ENCODE measurements around the gene NUS1. TPM values are rescaled to one million over a fixed set of nuclear protein-coding genes. Genes with fewer than 3 reads are reported as not detected.
A peak's percentile ranks its signal among the peaks of the same experiment; 100 is the strongest.
"Not testable (repeated sequence)": the region's sequence is repeated elsewhere in the genome, so short reads cannot be mapped to it uniquely, and the experiment has no call there.

Gene NUS1
- 10 to 100 TPM; 34.0 to 38.3 TPM for total RNA-seq

- peak; percentile 98 for DNase-seq
- Mint-ChIP-seq H3K27me3 (no peaks in the 10 kb centered on the region), H3K4me1 (peaks cover 46% of the 10 kb centered on the region), H3K4me3 (peak within 1 kb of the TSS; percentile 80), H3K9me3 (ENCODE audit: low read depth) (peaks cover 2% of the 10 kb centered on the region), H3K36me3 (ENCODE audit: low read depth) (peaks cover 26% of the 10 kb centered on the region), H3K27ac (peak within 1 kb of the TSS; percentile 92)
- ATAC-seq: peak; percentile 96
- POLR2A ChIA-PET: no interaction called here
- CTCF ChIA-PET: interaction anchor here (0.6 to 1.6 kb wide), 2 partner anchors 73 to 225 kb away, joined by 3 to 5 read pairs; partner anchors contain the start of gene GOPC
- intact Hi-C loops (cut with DNase I, micrococcal nuclease): loop anchor here (1.0 to 10.0 kb wide), 10 partner anchors 58 to 1672 kb away; partner anchors contain the start of genes GOPC (in 2 of the 2), ASF1A (in 1 of the 2), FAM184A (in 1 of the 2) and MAN1A1 (in 1 of the 2)
These were observed at the start of gene NUS1 for GRCh38 chr6:117674991-117675657. TSS of gene NUS1 (plus strand) at chr6:117675469. CDS start at chr6:117675671, 202 bp downstream.

GRCh38 chr6:117627533-117627932 lies 47.7 kb upstream of the NUS1 start:
- DNase-seq (no peak), ATAC-seq (no peak)
- peaks cover 4% of the 10 kb centered on the region for H3K36me3 Mint-ChIP-seq (ENCODE audit: low read depth)
- ChIA-PET CTCF (no interaction called here), POLR2A (no interaction called here)
- peaks cover 6% of the 10 kb centered on the region for H3K27me3 Mint-ChIP-seq
- no peaks in the 10 kb centered on the region for H3K4me1 Mint-ChIP-seq
- no peak overlapping the region for H3K4me3 Mint-ChIP-seq
- H3K9me3 Mint-ChIP-seq (ENCODE audit: low read depth): peaks cover 14% of the 10 kb centered on the region
- intact Hi-C loops (cut with DNase I, micrococcal nuclease): no loop called here
- no peak overlapping the region for H3K27ac Mint-ChIP-seq

- intact Hi-C loops (cut with DNase I, micrococcal nuclease): no loop called here
- POLR2A ChIA-PET: no interaction called here
- H3K36me3 Mint-ChIP-seq (ENCODE audit: low read depth): peaks cover 4% of the 10 kb centered on the region
- no peaks in the 10 kb centered on the region for H3K4me1 Mint-ChIP-seq
- H3K27ac Mint-ChIP-seq: no peak overlapping the region
- no peak overlapping the region for H3K4me3 Mint-ChIP-seq
- peaks cover 8% of the 10 kb centered on the region for H3K27me3 Mint-ChIP-seq
- CTCF ChIA-PET: interaction anchor here (0.5 to 1.1 kb wide), 2 partner anchors 25 to 397 kb away, joined by 3 read pairs; no protein-coding TSS in a partner anchor
- no peak for ATAC-seq
- DNase-seq: no peak
- H3K9me3 Mint-ChIP-seq (ENCODE audit: low read depth): peaks cover 6% of the 10 kb centered on the region
These were observed 46.1 kb upstream of the NUS1 start for GRCh38 chr6:117629119-117629660.

GRCh38 chr6:117637770-117638169 lies 37.5 kb upstream of the NUS1 start:
- intact Hi-C loops (cut with DNase I, micrococcal nuclease): no loop called here
- DNase-seq (no peak), ATAC-seq (no peak)
- H3K27me3 Mint-ChIP-seq: peaks cover 4% of the 10 kb centered on the region
- no peaks in the 10 kb centered on the region for H3K9me3 Mint-ChIP-seq (ENCODE audit: low read depth)
- no peaks in the 10 kb centered on the region for H3K36me3 Mint-ChIP-seq (ENCODE audit: low read depth)
- H3K4me1 Mint-ChIP-seq: no peaks in the 10 kb centered on the region
- CTCF ChIA-PET: interaction anchor here (1.0 kb wide), 1 partner anchor 18 kb away, joined by 3 read pairs; no protein-coding TSS in a partner anchor
- H3K4me3 Mint-ChIP-seq: no peak overlapping the region
- H3K27ac Mint-ChIP-seq: no peak overlapping the region
- POLR2A ChIA-PET: no interaction called here

GRCh38 chr6:117642976-117643375 lies 32.3 kb upstream of the NUS1 start:
- Mint-ChIP-seq H3K27me3 (peaks cover 2% of the 10 kb centered on the region), H3K4me3 (no peak overlapping the region), H3K4me1 (no peaks in the 10 kb centered on the region), H3K9me3 (ENCODE audit: low read depth) (no peaks in the 10 kb centered on the region), H3K36me3 (ENCODE audit: low read depth) (no peaks in the 10 kb centered on the region), H3K27ac (no peak overlapping the region)
- intact Hi-C loops (cut with DNase I, micrococcal nuclease): no loop called here
- ATAC-seq (no peak), DNase-seq (no peak)
- POLR2A ChIA-PET: no interaction called here
- CTCF ChIA-PET: no interaction called here

- H3K4me3 Mint-ChIP-seq; H3K9me3 Mint-ChIP-seq (ENCODE audit: low read depth); H3K27me3 Mint-ChIP-seq; H3K4me1 Mint-ChIP-seq; POLR2A ChIA-PET; DNase-seq; H3K36me3 Mint-ChIP-seq (ENCODE audit: low read depth); intact Hi-C loops (cut with DNase I, micrococcal nuclease); ATAC-seq; H3K27ac Mint-ChIP-seq: not testable (repeated sequence)
- CTCF ChIA-PET: interaction anchor here (0.6 kb wide), 1 partner anchor 766 kb away, joined by 4 read pairs; no protein-coding TSS in a partner anchor
These were observed 23.3 kb upstream of the NUS1 start for GRCh38 chr6:117651984-117652383.

GRCh38 chr6:117653949-117654348 lies 21.3 kb upstream of the NUS1 start:
- H3K9me3 Mint-ChIP-seq (ENCODE audit: low read depth): no peaks in the 10 kb centered on the region
- intact Hi-C loops (cut with DNase I, micrococcal nuclease): no loop called here
- no peak for ATAC-seq
- ChIA-PET CTCF (no interaction called here), POLR2A (no interaction called here)
- no peak overlapping the region for H3K4me3 Mint-ChIP-seq
- no peak overlapping the region for H3K27ac Mint-ChIP-seq
- no peaks in the 10 kb centered on the region for H3K27me3 Mint-ChIP-seq
- peaks cover 8% of the 10 kb centered on the region for H3K36me3 Mint-ChIP-seq (ENCODE audit: low read depth)
- no peak for DNase-seq
- peaks cover 5% of the 10 kb centered on the region for H3K4me1 Mint-ChIP-seq

GRCh38 chr6:117655380-117655779 lies 19.9 kb upstream of the NUS1 start:
- ChIA-PET POLR2A (no interaction called here), CTCF (no interaction called here)
- ATAC-seq (no peak), DNase-seq (no peak)
- intact Hi-C loops (cut with DNase I, micrococcal nuclease): no loop called here
- Mint-ChIP-seq H3K36me3 (ENCODE audit: low read depth) (peaks cover 8% of the 10 kb centered on the region), H3K9me3 (ENCODE audit: low read depth) (no peaks in the 10 kb centered on the region), H3K27ac (no peak overlapping the region), H3K4me1 (peaks cover 5% of the 10 kb centered on the region), H3K4me3 (no peak overlapping the region), H3K27me3 (no peaks in the 10 kb centered on the region)

- Mint-ChIP-seq H3K27me3 (no peaks in the 10 kb centered on the region), H3K36me3 (ENCODE audit: low read depth) (peaks cover 4% of the 10 kb centered on the region), H3K9me3 (ENCODE audit: low read depth) (no peaks in the 10 kb centered on the region), H3K4me3 (no peak overlapping the region), H3K4me1 (no peaks in the 10 kb centered on the region), H3K27ac (no peak overlapping the region)
- ChIA-PET POLR2A (no interaction called here), CTCF (no interaction called here)
- intact Hi-C loops (cut with DNase I, micrococcal nuclease): no loop called here
- DNase-seq (no peak), ATAC-seq (no peak)
These were observed 8.4 kb upstream of the NUS1 start for GRCh38 chr6:117666881-117667280.

- Mint-ChIP-seq H3K4me1 (peaks cover 6% of the 10 kb centered on the region), H3K27ac (no peak overlapping the region), H3K36me3 (ENCODE audit: low read depth) (peaks cover 4% of the 10 kb centered on the region), H3K4me3 (no peak overlapping the region), H3K27me3 (no peaks in the 10 kb centered on the region), H3K9me3 (ENCODE audit: low read depth) (no peaks in the 10 kb centered on the region)
- POLR2A ChIA-PET: no interaction called here
- intact Hi-C loops (cut with DNase I, micrococcal nuclease): no loop called here
- ATAC-seq (no peak), DNase-seq (no peak)
- CTCF ChIA-PET: interaction anchor here (0.6 kb wide), 1 partner anchor 65 kb away, joined by 3 read pairs; no protein-coding TSS in a partner anchor
These were observed 6.5 kb upstream of the NUS1 start for GRCh38 chr6:117668736-117669135.

GRCh38 chr6:117674503-117674902 lies 766 bp upstream of the NUS1 start:
- DNase-seq: no peak
- Mint-ChIP-seq H3K4me3 (peak overlapping the region; percentile 80), H3K27ac (peak overlapping the region; percentile 92), H3K36me3 (ENCODE audit: low read depth) (peaks cover 19% of the 10 kb centered on the region), H3K4me1 (peaks cover 40% of the 10 kb centered on the region), H3K9me3 (ENCODE audit: low read depth) (peaks cover 2% of the 10 kb centered on the region), H3K27me3 (no peaks in the 10 kb centered on the region)
- ChIA-PET POLR2A (no interaction called here), CTCF (interaction anchor here (0.6 to 1.6 kb wide), 2 partner anchors 73 to 224 kb away, joined by 3 to 5 read pairs; partner anchors contain the start of gene GOPC)
- intact Hi-C loops (cut with DNase I, micrococcal nuclease): loop anchor here in 1 of 2 experiments (2.0 to 10.0 kb wide), 4 partner anchors 1104 to 1420 kb away; partner anchors contain the start of genes FAM184A, MCM9, RWDD1 and TSPYL4
- no peak for ATAC-seq
